HepG2 (cell line): ENCODE results near the gene FBLIM1. TPM values are rescaled to one million over a fixed set of nuclear protein-coding genes. Genes with fewer than 3 reads are reported as not detected.

Experiments
- ATAC-seq: fragments of 200-7000 bp; cut with Tn5 transposase; 3 replicates; pipeline ENCODE4 v1.9.1; 2020; ENCODE audit warnings: mild to moderate bottlenecking, moderate library complexity
- BruUV-seq: library from RNA; stranded (reverse); fragments of 400-500 nt; replicated peaks from 2 replicates; lab custom pipeline; 2021; lab: Mats Ljungman, UMichigan
- CTCF ChIA-PET: fragments of 300-600 bp; formaldehyde crosslinking; extraction: SDS; loops from one replicate; lab custom pipeline; 2021; ENCODE audit warnings: low total read pairs, inconsistent platforms, low intra/inter-chr PET ratio; lab: Yijun Ruan, JAX
- POLR2A ChIA-PET: fragments of 350-600 bp; sonication (Branson Sonifier 250); formaldehyde crosslinking; loops from one replicate; lab custom pipeline; 2020; ENCODE audit warnings: antibody characterized with exemption, inconsistent platforms; lab: Yijun Ruan, JAX
- DNase-seq: peaks from one replicate; pipeline ENCODE4 v3.0.0-alpha.2; 2015; ENCODE audit warnings: low spot score
- FAIRE-seq: peaks from 3 replicates; lab custom pipeline; 2011; peaks lifted over from hg19 to GRCh38; lab: Jason Lieb, UNC
- H2AFZ ChIP-seq: one replicate; pipeline ENCODE4 v1.6.1; 2011; ENCODE audit warnings: low read length, inconsistent platforms
- H3K27ac ChIP-seq: fragments of 300-600 bp; 3 replicates; pipeline ENCODE4 v1.8.0; 2011; ENCODE audit warnings: mixed run types, mild to moderate bottlenecking, mixed read lengths, low read length, inconsistent platforms; ENCODE audit not compliant: insufficient read depth; ENCODE audit errors: extremely low read length
- H3K27me3 ChIP-seq, 2 experiments: fragments of 200-600 bp in 1 of 2; 2 replicates in 1 of 2; 3 replicates in 1 of 2; pipeline versions ENCODE4 v1.6.0 to v1.8.0; 2011; ENCODE audit warnings: low read length in 2 of 2, mild to moderate bottlenecking in 2 of 2, moderate library complexity in 2 of 2, inconsistent platforms in 1 of 2; ENCODE audit not compliant: insufficient read depth in 2 of 2, control insufficient read depth in 1 of 2
- H3K36me3 ChIP-seq, 2 experiments: fragments of 200-600 bp in 1 of 2; replicated peaks in 1 of 2; 2 replicates in 1 of 2; 3 replicates in 1 of 2; pipeline versions ENCODE4 v1.5.1 to v1.8.0; 2011; ENCODE audit warnings: low read length in 2 of 2, inconsistent platforms in 1 of 2; ENCODE audit not compliant: insufficient read depth in 2 of 2, control insufficient read depth in 1 of 2
- H3K4me1 ChIP-seq: 2 replicates; pipeline ENCODE4 v1.5.1; 2012; ENCODE audit warnings: low read length, inconsistent platforms; ENCODE audit not compliant: insufficient read depth
- H3K4me2 ChIP-seq: 2 replicates; pipeline ENCODE4 v1.6.0; 2011; ENCODE audit warnings: low read depth, low read length, inconsistent platforms
- H3K4me3 ChIP-seq, 3 experiments: fragments of 200-600 bp in 1 of 3; sonication (generic), shearing (Covaris generic) in 1 of 3; replicated peaks in 1 of 3; 2 replicates each; pipeline ENCODE4 v1.5.1; 2011 to 2016; ENCODE audit warnings: low read length in 3 of 3, inconsistent platforms in 2 of 3, low read depth in 2 of 3, mild to moderate bottlenecking in 2 of 3, control low read depth in 1 of 3, mixed read lengths in 1 of 3; ENCODE audit not compliant: insufficient read depth in 1 of 3
- H3K79me2 ChIP-seq: one replicate; pipeline ENCODE4 v1.6.1; 2011; ENCODE audit warnings: low read length, inconsistent platforms; ENCODE audit not compliant: insufficient read depth
- H3K9ac ChIP-seq: 2 replicates; pipeline ENCODE4 v1.6.0; 2011; ENCODE audit warnings: mild to moderate bottlenecking, low read depth, low read length, inconsistent platforms; ENCODE audit not compliant: insufficient read depth
- H3K9me3 ChIP-seq: 2 replicates; pipeline ENCODE4 v1.5.1; 2012; ENCODE audit warnings: mild to moderate bottlenecking, low read length
- H4K20me1 ChIP-seq: 2 replicates; pipeline ENCODE4 v1.6.0; 2011; ENCODE audit warnings: inconsistent platforms, mild to moderate bottlenecking, low read length, moderate library complexity; ENCODE audit not compliant: insufficient read depth
- CHD2 ChIP-seq: IDR thresholded peaks from 2 replicates; pipeline ENCODE4 v1.6.1; 2011; ENCODE audit warnings: low read depth, low read length, improper control_type of control experiment
- HOXD1 ChIP-seq: sonication (generic); formaldehyde crosslinking; IDR thresholded peaks from 2 replicates; pipeline ENCODE4 v1.5.0; 2020; ENCODE audit warnings: missing genetic modification reagents
- IRF1 ChIP-seq: sonication (generic); formaldehyde crosslinking; IDR thresholded peaks from 2 replicates; pipeline ENCODE4 v1.4.0; 2020; ENCODE audit warnings: low read depth, mild to moderate bottlenecking, missing genetic modification reagents
- POGZ ChIP-seq: sonication (generic); formaldehyde crosslinking; IDR thresholded peaks from 2 replicates; pipeline ENCODE4 v1.4.0; 2020; ENCODE audit warnings: mild to moderate bottlenecking, missing genetic modification reagents
- POLR2A ChIP-seq, 2 experiments: IDR thresholded peaks; 2 replicates each; pipeline ENCODE4 v1.6.1; 2011; ENCODE audit warnings: low read depth in 2 of 2, low read length in 2 of 2, mild to moderate bottlenecking in 1 of 2, moderate library complexity in 1 of 2; ENCODE audit not compliant: insufficient read depth in 1 of 2
- POLR2AphosphoS5 ChIP-seq: IDR thresholded peaks from 2 replicates; pipeline ENCODE4 v1.6.1; 2012; ENCODE audit warnings: low read depth, low read length
- RNF219 ChIP-seq: sonication (generic); formaldehyde crosslinking; IDR thresholded peaks from 2 replicates; pipeline ENCODE4 v1.5.0; 2020; ENCODE audit warnings: mild to moderate bottlenecking, missing genetic modification reagents
- SOX6 ChIP-seq, 2 experiments: fragments of 450-650 bp in 1 of 2; sonication (generic) in 1 of 2; formaldehyde crosslinking in 1 of 2; IDR thresholded peaks; 2 replicates each; pipeline versions ENCODE4 v1.4.0 to v1.6.1; 2017 to 2020; ENCODE audit warnings: antibody characterized with exemption in 1 of 2, mild to moderate bottlenecking in 1 of 2, missing genetic modification reagents in 1 of 2
- TAF15 ChIP-seq: fragments of 200-400 bp; formaldehyde crosslinking; IDR thresholded peaks from one replicate; pipeline ENCODE4 v1.6.1; 2018; ENCODE audit warnings: mild to moderate bottlenecking, low read depth, low read length; ENCODE audit not compliant: poor library complexity, severe bottlenecking
- TCF12 ChIP-seq, 2 experiments: fragments of 450-650 bp in 1 of 2; sonication (generic) in 1 of 2; formaldehyde crosslinking in 1 of 2; IDR thresholded peaks; 2 replicates each; pipeline versions ENCODE4 v1.6.1 to v1.8.0; 2017 to 2022; ENCODE audit warnings: antibody characterized with exemption in 1 of 2, mild to moderate bottlenecking in 1 of 2, missing genetic modification reagents in 1 of 2, moderate library complexity in 1 of 2
- U2AF1 ChIP-seq: fragments of 200-400 bp; formaldehyde crosslinking; optimal IDR thresholded peaks from 2 replicates; pipeline ENCODE3; 2017; ENCODE audit warnings: mild to moderate bottlenecking, low read depth, low read length
- ZNF20 ChIP-seq: sonication (generic); formaldehyde crosslinking; IDR thresholded peaks from 2 replicates; pipeline ENCODE4 v1.4.0; 2020; ENCODE audit warnings: mild to moderate bottlenecking, moderate library complexity, missing genetic modification reagents
- ZNF317 ChIP-seq: sonication (generic); formaldehyde crosslinking; IDR thresholded peaks from 2 replicates; pipeline ENCODE4 v1.5.0; 2020; ENCODE audit warnings: mild to moderate bottlenecking, missing genetic modification reagents
- ZNF530 ChIP-seq: sonication (generic); formaldehyde crosslinking; IDR thresholded peaks from 2 replicates; pipeline ENCODE4 v1.5.0; 2020; ENCODE audit warnings: low read depth, mild to moderate bottlenecking, missing genetic modification reagents
- ZNF670 ChIP-seq: sonication (generic); formaldehyde crosslinking; IDR thresholded peaks from 2 replicates; pipeline ENCODE4 v1.8.0; 2022; ENCODE audit warnings: mild to moderate bottlenecking, missing genetic modification reagents, borderline replicate concordance
- ZSCAN30 ChIP-seq: sonication (generic); formaldehyde crosslinking; IDR thresholded peaks from 2 replicates; pipeline ENCODE4 v1.5.0; 2020; ENCODE audit warnings: mild to moderate bottlenecking, missing genetic modification reagents
- WGBS: methylation state at CpG from one replicate; pipeline ENCODE4 v1.1.6; 2017; ENCODE audit warnings: low lambda C conversion rate; 5-methylcytosine and 5-hydroxymethylcytosine counted together
- in situ Hi-C: cut with HindIII; loops from 2 replicates; pipeline ENCODE4 v1.10.0; 2017; ENCODE audit warnings: low pct_unique_long_range_greater_than_20kb; ENCODE audit not compliant: extremely low pct_ligation_motif_present
- intact Hi-C: fragments of 100-400 bp; cut with micrococcal nuclease; formaldehyde crosslinking; loops from one replicate; pipeline ENCODE4 v1.10.0; 2022; ENCODE audit not compliant: unreplicated experiment
- polyA plus RNA-seq, 8 experiments: library from polyadenylated mRNA; depleted of rRNA in 3 of 8; stranded (reverse) in 7 of 8; unstranded in 1 of 8; fragments of >200 nt; fragmentation: Illumina TruSeq in 4 of 8; extraction: Trizol in 4 of 8; gene quantifications; 2 replicates each; pipeline versions ENCODE4 v1.2.1 to v1.2.3, GENCODE V29; 2011 to 2016; ENCODE audit warnings: low read depth in 4 of 8, missing spikeins in 1 of 8, mixed read lengths in 1 of 8; ENCODE audit not compliant: insufficient read depth in 1 of 8
- total RNA-seq, 5 experiments: library from RNA; depleted of rRNA; stranded (reverse); fragments of >200 nt; fragmentation: Illumina TruSeq; extraction: Trizol; gene quantifications; 2 replicates each; pipeline ENCODE4 v1.2.3, GENCODE V29; 2016; ENCODE audit warnings: low read depth in 1 of 5
- TF ChIP-seq, protein P1 (sequence below), 2 experiments: fragments of 450-650 bp in 1 of 2; sonication (generic) in 1 of 2; formaldehyde crosslinking; IDR thresholded peaks; 2 replicates each; pipeline versions ENCODE4 v1.5.0 to v1.8.0; 2020 to 2022; ENCODE audit warnings: mild to moderate bottlenecking in 1 of 2, missing genetic modification reagents in 1 of 2
- TF ChIP-seq, protein P2 (sequence below): sonication (generic); formaldehyde crosslinking; IDR thresholded peaks from 2 replicates; pipeline ENCODE4 v1.4.0; 2020; ENCODE audit warnings: missing genetic modification reagents, mild to moderate bottlenecking, borderline replicate concordance

FBLIM1 gene
- total and polyA plus RNA-seq, 2 of the 13 experiments (the other 11 are each of a cell fraction or from before 2014, with no cell fraction given): 10.6 to 23.0 TPM

DNA sequence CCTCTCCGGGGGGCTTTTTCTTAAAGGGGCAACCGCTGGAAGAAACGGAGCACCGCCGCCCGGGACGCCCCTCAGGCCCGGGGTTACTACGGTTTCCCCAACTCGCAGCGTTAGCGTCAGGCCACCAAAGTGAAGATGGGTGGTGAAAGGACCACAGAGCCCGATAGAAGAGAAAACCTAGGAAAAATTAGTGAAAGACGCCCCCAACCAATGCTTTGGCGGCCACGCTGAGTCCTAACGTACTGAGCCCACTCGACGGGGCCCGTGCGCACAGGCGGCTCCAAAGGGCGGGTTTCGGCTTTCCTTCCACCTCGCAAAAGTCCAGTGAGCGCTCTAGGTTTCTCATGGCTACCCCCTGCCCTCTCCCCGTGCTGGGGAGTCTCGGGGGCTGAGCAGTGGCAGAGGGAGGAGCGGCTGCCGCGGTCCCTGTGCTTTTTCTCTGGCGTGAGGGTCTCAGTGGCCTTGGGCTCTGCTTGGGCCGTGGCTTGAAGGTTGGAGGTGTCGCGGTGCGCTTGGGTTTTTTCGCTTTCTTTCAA, 76.7 kb downstream of the FBLIM1 start:
- CTCF ChIA-PET: no interaction called here
- H3K79me2 ChIP-seq: peaks cover 16% of the 10 kb centered on the region
- peak; percentile 94; the same call in 1 of the 2 replicates for TF ChIP-seq ZSCAN30 (CRISPR knock-in tag)
- 0 out of 2 replicates have a peak, but pooled peaks have one; percentile 3 for TF ChIP-seq POLR2AphosphoS5
- TF ChIP-seq U2AF1: peak; percentile 24
- 0 out of 2 replicates have a peak, but pooled peaks have one; percentile 43 for TF ChIP-seq ZNF317 (CRISPR knock-in tag)
- TF ChIP-seq ZNF20 (CRISPR knock-in tag): 0 out of 2 replicates have a peak, but pooled peaks have one; percentile 40
- 0 out of 2 replicates have a peak, but pooled peaks have one; percentile 15 for TF ChIP-seq HOXD1 (CRISPR knock-in tag)
- no peak for TF ChIP-seq SOX6 (IDR thresholded peaks at IDR 0.05)
- TF ChIP-seq SOX6 (CRISPR knock-in tag; IDR thresholded peaks at IDR 0.05): no peak
- TF ChIP-seq RNF219 (CRISPR knock-in tag): peak; percentile 90; the same call in 1 of the 2 replicates
- TF ChIP-seq POLR2A (IDR thresholded peaks at IDR 0.05; ENCODE audit: insufficient read depth in 1 of 2, low read depth in 2 of 2, low read length in 2 of 2): peak in 1 of 2 experiments; percentile 13; a peak in 1 of 4 replicates
- no peak for TF ChIP-seq TCF12 (IDR thresholded peaks at IDR 0.05)
- peak; percentile 65; the same call in 1 of the 2 replicates for TF ChIP-seq TCF12 (CRISPR knock-in tag; IDR thresholded peaks at IDR 0.05)
- TF ChIP-seq, protein P1, sequence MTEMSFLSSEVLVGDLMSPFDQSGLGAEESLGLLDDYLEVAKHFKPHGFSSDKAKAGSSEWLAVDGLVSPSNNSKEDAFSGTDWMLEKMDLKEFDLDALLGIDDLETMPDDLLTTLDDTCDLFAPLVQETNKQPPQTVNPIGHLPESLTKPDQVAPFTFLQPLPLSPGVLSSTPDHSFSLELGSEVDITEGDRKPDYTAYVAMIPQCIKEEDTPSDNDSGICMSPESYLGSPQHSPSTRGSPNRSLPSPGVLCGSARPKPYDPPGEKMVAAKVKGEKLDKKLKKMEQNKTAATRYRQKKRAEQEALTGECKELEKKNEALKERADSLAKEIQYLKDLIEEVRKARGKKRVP (CRISPR knock-in tag; IDR thresholded peaks at IDR 0.05): no peak
- TF ChIP-seq, protein P2, sequence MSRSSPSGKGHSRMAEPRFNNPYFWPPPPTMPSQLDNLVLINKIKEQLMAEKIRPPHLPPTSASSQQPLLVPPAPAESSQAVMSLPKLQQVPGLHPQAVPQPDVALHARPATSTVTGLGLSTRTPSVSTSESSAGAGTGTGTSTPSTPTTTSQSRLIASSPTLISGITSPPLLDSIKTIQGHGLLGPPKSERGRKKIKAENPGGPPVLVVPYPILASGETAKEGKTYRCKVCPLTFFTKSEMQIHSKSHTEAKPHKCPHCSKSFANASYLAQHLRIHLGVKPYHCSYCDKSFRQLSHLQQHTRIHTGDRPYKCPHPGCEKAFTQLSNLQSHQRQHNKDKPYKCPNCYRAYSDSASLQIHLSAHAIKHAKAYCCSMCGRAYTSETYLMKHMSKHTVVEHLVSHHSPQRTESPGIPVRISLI (CRISPR knock-in tag): 0 out of 2 replicates have a peak, but pooled peaks have one; percentile 30
- peak; percentile 21 for TF ChIP-seq TAF15
- TF ChIP-seq CHD2: 0 out of 2 replicates have a peak, but pooled peaks have one; percentile 21
- no peak for TF ChIP-seq IRF1 (CRISPR knock-in tag)
- TF ChIP-seq POGZ (CRISPR knock-in tag): peak; percentile 18; the same call in 1 of the 2 replicates
- TF ChIP-seq ZNF530 (CRISPR knock-in tag): no peak
- TF ChIP-seq ZNF670: peak; percentile 31; the same call in 1 of the 2 replicates

More for the DNA sequence above, 76.7 kb downstream of the FBLIM1 start:
- FAIRE-seq: no peak
- H3K27ac ChIP-seq: peak overlapping the region; percentile 100
- 1% methylated on average over 21 of the region's 37 CpGs for WGBS
- TSS peak; percentile 83 for BruUV-seq
- no peaks in the 10 kb centered on the region for H3K9me3 ChIP-seq
- H3K4me1 ChIP-seq: peaks cover 49% of the 10 kb centered on the region
- H3K4me3 ChIP-seq: peak overlapping the region; percentile 77 to 83 (median 78); a peak in 5 of 6 replicates
- peak overlapping the region; percentile 93 for H3K4me2 ChIP-seq
- peak overlapping the region; percentile 98 for H3K9ac ChIP-seq
- H3K36me3 ChIP-seq: no peaks in the 10 kb centered on the region
- POLR2A ChIA-PET: interaction anchor here (1.0 to 4.5 kb wide), 6 partner anchors 11 to 35 kb away, joined by 3 to 208 read pairs (median 16); partner anchors contain the start of gene SPEN
- H3K27me3 ChIP-seq: no peaks in the 10 kb centered on the region; a peak in 1 of 5 replicates
- peak; percentile 27 for DNase-seq
- in situ Hi-C loops: no loop called here
- peak; percentile 40 for ATAC-seq
- H2AFZ ChIP-seq: no peak overlapping the region
- intact Hi-C loops: loop anchor here (1.0 kb wide), 1 partner anchor 12 kb away; the partner anchor contains the start of gene SPEN
- no peaks in the 10 kb centered on the region for H4K20me1 ChIP-seq
